Neural cell (in vitro differentiated cells): ENCODE results near the gene PGA3. TPM values are rescaled to one million over a fixed set of nuclear protein-coding genes. Genes with fewer than 3 reads are reported as not detected.

ENCODE experiments used
- H2AFZ ChIP-seq: fragments of 200-600, 300-800 bp; sonication (generic), shearing (Covaris generic); 2 replicates; pipeline ENCODE4 v1.6.0; 2014; ENCODE audit warnings: low read depth, mild to moderate bottlenecking, antibody characterized with exemption, low read length, moderate library complexity
- H3F3A ChIP-seq: fragments of 200-600 bp; shearing (Covaris generic); 2 replicates; pipeline ENCODE4 v1.6.1; 2016; ENCODE audit warnings: mild to moderate bottlenecking, moderate library complexity, mixed read lengths, antibody characterized with exemption, low read length; ENCODE audit not compliant: insufficient read depth, poor library complexity, severe bottlenecking
- H3K27ac ChIP-seq: fragments of 200-600, 300-800 bp; sonication (generic), shearing (Covaris generic); 2 replicates; pipeline ENCODE4 v1.5.1; 2014; ENCODE audit warnings: mild to moderate bottlenecking, low read length, moderate library complexity
- H3K27me3 ChIP-seq: fragments of 300-800, 200-600 bp; sonication (generic), shearing (Covaris generic); 2 replicates; pipeline ENCODE4 v1.6.0; 2014; ENCODE audit warnings: mild to moderate bottlenecking, low read depth, low read length, moderate library complexity; ENCODE audit not compliant: insufficient read depth
- H3K36me3 ChIP-seq: fragments of 300-800, 200-600 bp; sonication (generic), shearing (Covaris generic); 2 replicates; pipeline ENCODE4 v1.5.1; 2014; ENCODE audit warnings: mild to moderate bottlenecking, antibody characterized with exemption, low read length, moderate library complexity; ENCODE audit not compliant: insufficient read depth
- H3K4me2 ChIP-seq: fragments of 300-800, 200-600 bp; sonication (generic), shearing (Covaris generic); 2 replicates; pipeline ENCODE4 v1.6.0; 2014; ENCODE audit warnings: mild to moderate bottlenecking, low read length
- H3K4me3 ChIP-seq: fragments of 300-800, 200-600 bp; sonication (generic), shearing (Covaris generic); 2 replicates; pipeline ENCODE4 v1.5.1; 2014; ENCODE audit warnings: mild to moderate bottlenecking, low read length, moderate library complexity
- H3K79me2 ChIP-seq: fragments of 200-600 bp; shearing (Covaris generic); replicated peaks from 2 replicates; pipeline ENCODE4 v1.6.0; 2014; ENCODE audit warnings: mild to moderate bottlenecking, low read length, moderate library complexity; ENCODE audit not compliant: insufficient read depth
- H3K9ac ChIP-seq: fragments of 300-800, 200-600 bp; sonication (generic), shearing (Covaris generic); 2 replicates; pipeline ENCODE4 v1.6.1; 2016; ENCODE audit warnings: mild to moderate bottlenecking, low read length, mixed read lengths
- H3K9me2 ChIP-seq: fragments of 200-600 bp; shearing (Covaris generic); 2 replicates; pipeline ENCODE4 v1.6.1; 2016; ENCODE audit warnings: mild to moderate bottlenecking, low read length, mixed read lengths; ENCODE audit not compliant: insufficient read depth
- H3K9me3 ChIP-seq: fragments of 200-600, 300-800 bp; sonication (generic), shearing (Covaris generic); 2 replicates; pipeline ENCODE4 v1.6.1; 2016; ENCODE audit warnings: mild to moderate bottlenecking, mixed run types, low read length, moderate library complexity, mixed read lengths
- H4K20me1 ChIP-seq: fragments of 200-600 bp; shearing (Covaris generic); 2 replicates; pipeline ENCODE4 v1.6.1; 2016; ENCODE audit warnings: mild to moderate bottlenecking, mixed run types; ENCODE audit not compliant: insufficient read depth
- EP300 ChIP-seq: fragments of 450-650 bp; conservative IDR thresholded peaks from 2 replicates; pipeline ENCODE4 v1.6.1; 2014; ENCODE audit warnings: antibody characterized with exemption, mild to moderate bottlenecking, moderate library complexity; ENCODE audit not compliant: poor library complexity, severe bottlenecking
- EZH2 ChIP-seq: fragments of 200-600, 300-800 bp; shearing (Covaris generic), sonication (generic); IDR thresholded peaks from 2 replicates; pipeline ENCODE4 v1.6.1; 2014; ENCODE audit warnings: antibody characterized with exemption, low read length, borderline replicate concordance, mild to moderate bottlenecking; ENCODE audit not compliant: insufficient read depth, poor library complexity, severe bottlenecking
- MXI1 ChIP-seq: fragments of 450-650 bp; conservative IDR thresholded peaks from 2 replicates; pipeline ENCODE4 v1.6.1; 2014; ENCODE audit warnings: antibody characterized with exemption, mild to moderate bottlenecking; ENCODE audit not compliant: poor library complexity, severe bottlenecking
- POLR2AphosphoS5 ChIP-seq: IDR thresholded peaks from 2 replicates; pipeline ENCODE4 v1.6.1; 2012
- RAD21 ChIP-seq: fragments of 450-650 bp; conservative IDR thresholded peaks from 2 replicates; pipeline ENCODE4 v1.6.1; 2014; ENCODE audit warnings: antibody characterized with exemption, mild to moderate bottlenecking, moderate library complexity
- REST ChIP-seq: IDR thresholded peaks from 2 replicates; pipeline ENCODE4 v1.6.1; 2012; ENCODE audit warnings: borderline replicate concordance
- SMC3 ChIP-seq: fragments of 450-650 bp; conservative IDR thresholded peaks from 2 replicates; pipeline ENCODE4 v1.6.1; 2014; ENCODE audit warnings: antibody characterized with exemption, mild to moderate bottlenecking, moderate library complexity; ENCODE audit not compliant: poor library complexity
- TAF1 ChIP-seq: IDR thresholded peaks from 2 replicates; pipeline ENCODE4 v1.6.1; 2012; ENCODE audit warnings: low read depth
- polyA plus RNA-seq: library from polyadenylated mRNA; depleted of rRNA; stranded (reverse); fragments of >200 nt; gene quantifications from 2 replicates; pipeline ENCODE4 v1.2.3, GENCODE V29; 2014
- TF ChIP-seq, protein P1 (sequence below): fragments of 450-650 bp; IDR thresholded peaks from 2 replicates; pipeline ENCODE4 v1.5.1; 2014; ENCODE audit warnings: antibody characterized with exemption, mild to moderate bottlenecking, moderate library complexity; ENCODE audit not compliant: poor library complexity, severe bottlenecking

Gene PGA3
- polyA plus RNA-seq, 1 donor from 2014 or later, result not detected

DNA sequence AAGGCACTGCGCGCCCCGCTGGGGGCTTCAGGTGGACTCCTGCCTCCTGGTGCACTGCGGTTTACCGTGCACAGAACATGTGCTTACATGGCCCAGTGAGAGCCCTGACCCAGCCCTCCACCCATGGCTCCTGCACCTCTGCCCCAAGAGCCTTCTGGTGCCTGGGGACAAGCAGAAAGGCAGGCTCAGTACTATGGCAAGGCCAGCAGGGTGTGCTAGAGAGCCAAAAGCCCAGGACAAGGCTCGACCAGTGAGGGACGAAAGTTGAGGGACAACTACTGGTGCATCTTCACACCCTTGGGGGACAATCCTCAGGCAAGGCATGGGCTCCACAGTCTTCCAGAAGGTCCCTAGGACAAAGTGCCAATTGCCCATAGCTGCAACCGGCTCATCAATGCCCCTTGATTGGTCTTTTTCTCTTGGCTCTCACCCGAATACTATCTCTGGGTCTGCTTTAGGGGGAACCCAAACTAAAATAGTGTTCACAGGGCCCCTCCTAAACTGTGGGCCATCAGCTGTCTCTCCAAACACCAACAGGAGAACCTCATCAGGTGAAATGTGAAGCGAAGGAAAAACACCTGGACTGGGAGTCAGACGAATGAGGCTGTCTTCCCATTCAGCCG is 51.2 kb downstream of the PGA3 start:
- H3K9ac ChIP-seq, result no peak overlapping the region
- no peaks in the 10 kb centered on the region for H3K9me2 ChIP-seq
- H3K9me3 ChIP-seq, result no peaks in the 10 kb centered on the region
- H3K27ac ChIP-seq, result no peak overlapping the region
- H3K4me2 ChIP-seq, result no peak overlapping the region
- H3K27me3 ChIP-seq, result no peaks in the 10 kb centered on the region
- TF ChIP-seq, protein P1, sequence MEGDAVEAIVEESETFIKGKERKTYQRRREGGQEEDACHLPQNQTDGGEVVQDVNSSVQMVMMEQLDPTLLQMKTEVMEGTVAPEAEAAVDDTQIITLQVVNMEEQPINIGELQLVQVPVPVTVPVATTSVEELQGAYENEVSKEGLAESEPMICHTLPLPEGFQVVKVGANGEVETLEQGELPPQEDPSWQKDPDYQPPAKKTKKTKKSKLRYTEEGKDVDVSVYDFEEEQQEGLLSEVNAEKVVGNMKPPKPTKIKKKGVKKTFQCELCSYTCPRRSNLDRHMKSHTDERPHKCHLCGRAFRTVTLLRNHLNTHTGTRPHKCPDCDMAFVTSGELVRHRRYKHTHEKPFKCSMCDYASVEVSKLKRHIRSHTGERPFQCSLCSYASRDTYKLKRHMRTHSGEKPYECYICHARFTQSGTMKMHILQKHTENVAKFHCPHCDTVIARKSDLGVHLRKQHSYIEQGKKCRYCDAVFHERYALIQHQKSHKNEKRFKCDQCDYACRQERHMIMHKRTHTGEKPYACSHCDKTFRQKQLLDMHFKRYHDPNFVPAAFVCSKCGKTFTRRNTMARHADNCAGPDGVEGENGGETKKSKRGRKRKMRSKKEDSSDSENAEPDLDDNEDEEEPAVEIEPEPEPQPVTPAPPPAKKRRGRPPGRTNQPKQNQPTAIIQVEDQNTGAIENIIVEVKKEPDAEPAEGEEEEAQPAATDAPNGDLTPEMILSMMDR, result no peak
- TF ChIP-seq REST (no peak), SMC3 (no peak), EP300 (no peak), POLR2AphosphoS5 (no peak), EZH2 (no peak), MXI1 (no peak), RAD21 (no peak), TAF1 (no peak)
- H3K36me3 ChIP-seq, result no peaks in the 10 kb centered on the region
- H4K20me1 ChIP-seq, result no peaks in the 10 kb centered on the region
- H3K4me3 ChIP-seq, result no peak overlapping the region
- no peaks in the 10 kb centered on the region for H3K79me2 ChIP-seq
- no peaks in the 10 kb centered on the region for H3F3A ChIP-seq
- H2AFZ ChIP-seq, result no peak overlapping the region

GRCh38 chr11:61256710-61257482 is 53.6 kb downstream of the PGA3 start:
- Histone ChIP-seq H3K79me2 (no peaks in the 10 kb centered on the region), H3K9me3 (no peaks in the 10 kb centered on the region), H2AFZ (no peak overlapping the region), H3K36me3 (no peaks in the 10 kb centered on the region), H3K27me3 (no peaks in the 10 kb centered on the region), H3K4me3 (no peak overlapping the region), H3K4me2 (no peak overlapping the region), H3K9me2 (no peaks in the 10 kb centered on the region), H4K20me1 (no peaks in the 10 kb centered on the region), H3K9ac (no peak overlapping the region), H3K27ac (no peak overlapping the region), H3F3A (no peaks in the 10 kb centered on the region)
- TF ChIP-seq, protein P1, result no peak
- TF ChIP-seq REST, result no peak
- no peak for TF ChIP-seq EZH2
- TF ChIP-seq TAF1, result no peak
